GM08714 (cell line): Measurements from ENCODE around the gene GRIP2.

Experiments
- H3K4me3 ChIP-seq: fragments of 200-500 bp; sonication (Bioruptor generic); 2 replicates; pipeline ENCODE4 v1.5.1; 2014; ENCODE audit warnings: mild to moderate bottlenecking, low read length, inconsistent platforms
- ZNF274 ChIP-seq: IDR thresholded peaks from 2 replicates; pipeline ENCODE4 v1.6.1; 2012; ENCODE audit warnings: mild to moderate bottlenecking, low read depth, low read length

The GRIP2 gene

GRCh38 chr3:14568269-14568668 lies 28.1 kb upstream of the GRIP2 start:
- no peak overlapping the region for H3K4me3 ChIP-seq
- TF ChIP-seq ZNF274, result no peak

GRCh38 chr3:14566812-14567211 lies 26.7 kb upstream of the GRIP2 start:
- H3K4me3 ChIP-seq, result no peak overlapping the region
- no peak for TF ChIP-seq ZNF274

- TF ChIP-seq ZNF274, result no peak
Measured at GRCh38 chr3:14565868-14566588, 25.9 kb upstream of the GRIP2 start.

GRCh38 chr3:14564741-14565140 lies 24.6 kb upstream of the GRIP2 start:
- no peak overlapping the region for H3K4me3 ChIP-seq
- TF ChIP-seq ZNF274, result no peak

More at GRCh38 chr3:14565868-14566588, 25.9 kb upstream of the GRIP2 start:
- H3K4me3 ChIP-seq, result no peak overlapping the region

- H3K4me3 ChIP-seq, result no peak overlapping the region
- no peak for TF ChIP-seq ZNF274
Measured at GRCh38 chr3:14563946-14564539, 23.9 kb upstream of the GRIP2 start.

GRCh38 chr3:14562121-14562890 lies 22.2 kb upstream of the GRIP2 start:
- no peak for TF ChIP-seq ZNF274
- H3K4me3 ChIP-seq, result no peak overlapping the region

GRCh38 chr3:14561051-14561960 lies 21.2 kb upstream of the GRIP2 start:
- no peak overlapping the region for H3K4me3 ChIP-seq
- TF ChIP-seq ZNF274, result no peak

GRCh38 chr3:14560110-14560509 lies 20.0 kb upstream of the GRIP2 start:
- H3K4me3 ChIP-seq, result no peak overlapping the region
- TF ChIP-seq ZNF274, result no peak

- TF ChIP-seq ZNF274, result no peak
- H3K4me3 ChIP-seq, result no peak overlapping the region
Measured at GRCh38 chr3:14558029-14558428, 17.9 kb upstream of the GRIP2 start.

GRCh38 chr3:14555835-14556234 lies 15.7 kb upstream of the GRIP2 start:
- H3K4me3 ChIP-seq, result no peak overlapping the region
- no peak for TF ChIP-seq ZNF274

- H3K4me3 ChIP-seq, result no peak overlapping the region
- no peak for TF ChIP-seq ZNF274
Measured at GRCh38 chr3:14554715-14555114, 14.6 kb upstream of the GRIP2 start.

- no peak for TF ChIP-seq ZNF274
- no peak overlapping the region for H3K4me3 ChIP-seq
Measured at GRCh38 chr3:14553871-14554270, 13.7 kb upstream of the GRIP2 start.

GRCh38 chr3:14552717-14553116 lies 12.6 kb upstream of the GRIP2 start:
- no peak overlapping the region for H3K4me3 ChIP-seq
- TF ChIP-seq ZNF274, result no peak
